ENCODE measurements around the gene CHORDC1. TPM values are rescaled to one million over a fixed set of nuclear protein-coding genes. Genes with fewer than 3 reads are reported as not detected.

The CHORDC1 gene
- total and polyA plus RNA-seq, 2 of the 8 experiments (the other 6 are each of a cell fraction or from before 2014, with no cell fraction given) = 28.9 to 97.1 TPM

- H3K14ac ChIP-seq (ENCODE audit: insufficient read length) = no peak overlapping the region
- no peak overlapping the region for H3K23ac ChIP-seq (ENCODE audit: insufficient read length)
- no peak overlapping the region for H3K9ac ChIP-seq (replicated peaks in 1 of 4; ENCODE audit: extremely low read depth in 1 of 4, low read depth in 3 of 4, low read length in 3 of 4)
- DNase-seq (ENCODE audit: low read depth in 1 of 2, low spot score in 2 of 2) (no peak), FAIRE-seq (no peak)
- no peaks in the 10 kb centered on the region for H4K20me1 ChIP-seq (replicated peaks in 1 of 2; ENCODE audit: control insufficient read depth in 1 of 2, insufficient read depth in 2 of 2, low read length in 2 of 2)
- TF ChIP-seq SIX5 (IDR thresholded peaks at IDR 0.05; ENCODE audit: low read depth, low read length) (no peak), SP4 (IDR thresholded peaks at IDR 0.05; ENCODE audit: low read length) (no peak), CTBP2 (IDR thresholded peaks at IDR 0.05; ENCODE audit: borderline replicate concordance, insufficient read depth, insufficient read length, low read length) (no peak), ASH2L (IDR thresholded peaks at IDR 0.05; ENCODE audit: low read length) (no peak), MAFK (IDR thresholded peaks at IDR 0.05; ENCODE audit: low read depth, low read length) (no peak), JUND (IDR thresholded peaks at IDR 0.05; ENCODE audit: low read length) (no peak), POLR2AphosphoS5 (IDR thresholded peaks at IDR 0.05; ENCODE audit: low read depth, low read length) (no peak), KDM1A (IDR thresholded peaks at IDR 0.05; ENCODE audit: borderline replicate concordance, low read length) (no peak), POU5F1 (IDR thresholded peaks at IDR 0.05; ENCODE audit: low read depth, low read length) (no peak), SP1 (IDR thresholded peaks at IDR 0.05; ENCODE audit: low read depth, low read length) (no peak), TCF12 (IDR thresholded peaks at IDR 0.05; ENCODE audit: low read depth, low read length) (no peak)
- no peak overlapping the region for H3K56ac ChIP-seq (replicated peaks; ENCODE audit: insufficient read length, low read depth, low read length)
- no peaks in the 10 kb centered on the region for H3K79me2 ChIP-seq (ENCODE audit: control insufficient read depth in 1 of 2, insufficient read depth in 2 of 2, low read length in 2 of 2)
- no peak overlapping the region for H2BK12ac ChIP-seq (ENCODE audit: low read depth, low read length)
- no peak overlapping the region for H2BK15ac ChIP-seq (ENCODE audit: low read length)
- H2AFZ ChIP-seq (ENCODE audit: low read length) = 0 out of 2 replicates have a peak overlapping the region, but pooled peaks have one; percentile 9
- H3K4me3 ChIP-seq (ENCODE audit: extremely low read depth in 1 of 4, insufficient read depth in 2 of 4, low read depth in 3 of 4, low read length in 4 of 4) = no peak overlapping the region
- H3K9me3 ChIP-seq (ENCODE audit: insufficient read depth in 2 of 2, low read depth in 1 of 2, low read length in 1 of 2) = no peaks in the 10 kb centered on the region
- no peak overlapping the region for H2BK20ac ChIP-seq (ENCODE audit: low read length)
- no peak overlapping the region for H2BK120ac ChIP-seq (replicated peaks; ENCODE audit: low read depth, low read length)
- CTCF ChIA-PET (ENCODE audit: partially characterized antibody) = interaction anchor here (1.3 to 2.3 kb wide), 2 partner anchors 11 to 31 kb away, joined by 3 to 13 read pairs; no protein-coding TSS in a partner anchor
- no peak overlapping the region for H2AK5ac ChIP-seq (ENCODE audit: low read depth, low read length)
- WGBS, 2 experiments (ENCODE audit: extremely low coverage in 1 of 2, insufficient coverage in 1 of 2, insufficient read length in 1 of 2, insufficient replicate concordance in 2 of 2, low coverage in 1 of 2, low lambda C conversion rate in 2 of 2, missing lambda C conversion rate in 1 of 2) = 91% methylated on average over 4 of the region's 4 CpGs; no CpG with 5 or more reads in 1 of the 2 experiments
- no peak overlapping the region for H2BK5ac ChIP-seq (ENCODE audit: low read depth, low read length)
- no peak overlapping the region for H4K5ac ChIP-seq (ENCODE audit: insufficient read length, low read depth, low read length)
- H4K91ac ChIP-seq (replicated peaks; ENCODE audit: insufficient read length, low read length) = no peak overlapping the region
- POLR2A ChIA-PET (ENCODE audit: partially characterized antibody) = no interaction called here
- H4K8ac ChIP-seq (ENCODE audit: extremely low read depth, insufficient read depth, low read length) = no peak overlapping the region
- peaks cover 0 to 3% (median 3%) of the 10 kb centered on the region in 4 experiments; a peak in 3 of 7 replicates for H3K4me1 ChIP-seq (replicated peaks in 1 of 4; ENCODE audit: control insufficient read depth in 3 of 4, insufficient read depth in 4 of 4, low read length in 3 of 4)
- no peak overlapping the region for H3K4ac ChIP-seq (replicated peaks; ENCODE audit: insufficient read length, low read depth, low read length)
- H3K18ac ChIP-seq (ENCODE audit: extremely low read depth, low read length) = no peak overlapping the region
- no peak overlapping the region for H3K27ac ChIP-seq (ENCODE audit: low read depth, low read length)
- H3K27me3 ChIP-seq (replicated peaks in 1 of 4; ENCODE audit: control insufficient read depth in 3 of 4, extremely low read depth in 1 of 4, insufficient read depth in 3 of 4, low read length in 3 of 4) = no peaks in the 10 kb centered on the region
- no peaks in the 10 kb centered on the region for H3K79me1 ChIP-seq (ENCODE audit: low read depth, low read length)
- no peaks in the 10 kb centered on the region for H3K36me3 ChIP-seq (ENCODE audit: control insufficient read depth in 2 of 4, insufficient read depth in 4 of 4, low read length in 3 of 4)
- no peaks in the 10 kb centered on the region for H3K23me2 ChIP-seq (ENCODE audit: low read depth, low read length)
- no peak overlapping the region for H3K4me2 ChIP-seq (ENCODE audit: insufficient read depth in 1 of 2, low read depth in 2 of 2, low read length in 2 of 2)
Measured at GRCh38 chr11:90235526-90235925, 12.7 kb upstream of the CHORDC1 start.
